Endodermal cell (in vitro differentiated cells): ENCODE results near the gene TRABD. TPM values are rescaled to one million over a fixed set of nuclear protein-coding genes. Genes with fewer than 3 reads are reported as not detected.

ENCODE experiments used
- DNase-seq: peaks from one replicate; pipeline ENCODE4 v3.0.0-alpha.2; 2017
- H3K27ac ChIP-seq: 2 replicates; pipeline ENCODE4 v1.5.1; 2013; ENCODE audit warnings: mild to moderate bottlenecking, low read depth, low read length, moderate library complexity
- H3K27me3 ChIP-seq: 2 replicates; pipeline ENCODE4 v1.6.1; 2013; ENCODE audit warnings: mild to moderate bottlenecking, low read length, moderate library complexity; ENCODE audit not compliant: insufficient read depth, control insufficient read depth, poor library complexity, severe bottlenecking
- H3K36me3 ChIP-seq: 2 replicates; pipeline ENCODE4 v1.7.0; 2013; ENCODE audit warnings: mild to moderate bottlenecking, low read length, moderate library complexity; ENCODE audit not compliant: control insufficient read depth, insufficient read depth
- H3K4me1 ChIP-seq: one replicate; pipeline ENCODE4 v1.7.0; 2013; ENCODE audit warnings: low read length; ENCODE audit not compliant: control insufficient read depth, insufficient read depth
- H3K4me3 ChIP-seq: 2 replicates; pipeline ENCODE4 v1.5.1; 2013; ENCODE audit warnings: mild to moderate bottlenecking, low read length, moderate library complexity
- H3K9ac ChIP-seq: 2 replicates; pipeline ENCODE4 v1.6.1; 2013; ENCODE audit warnings: mild to moderate bottlenecking, low read length, moderate library complexity; ENCODE audit not compliant: poor library complexity, severe bottlenecking; ENCODE audit errors: extremely low read depth
- H3K9me3 ChIP-seq: 2 replicates; pipeline ENCODE4 v1.6.1; 2013; ENCODE audit warnings: mild to moderate bottlenecking, low read length, moderate library complexity; ENCODE audit not compliant: control insufficient read depth
- H3K27ac Mint-ChIP-seq: 2 replicates; pipeline ENCODE4 v1.8.0; 2020; ENCODE audit warnings: mixed read lengths
- H3K27me3 Mint-ChIP-seq: 2 replicates; pipeline ENCODE4 v1.8.0; 2021; ENCODE audit warnings: mild to moderate bottlenecking, mixed read lengths; ENCODE audit not compliant: insufficient read depth
- H3K36me3 Mint-ChIP-seq: 2 replicates; pipeline ENCODE4 v1.8.0; 2020; ENCODE audit warnings: low read depth, mixed read lengths
- H3K4me1 Mint-ChIP-seq: 2 replicates; pipeline ENCODE4 v1.8.0; 2020; ENCODE audit warnings: mixed read lengths
- H3K4me3 Mint-ChIP-seq: 2 replicates; pipeline ENCODE4 v1.8.0; 2020; ENCODE audit warnings: mild to moderate bottlenecking, moderate library complexity, mixed read lengths
- H3K9me3 Mint-ChIP-seq: 2 replicates; pipeline ENCODE4 v1.8.0; 2020; ENCODE audit warnings: mild to moderate bottlenecking, mixed read lengths
- CTCF ChIP-seq: fragments of 200-600 bp; sonication (generic); conservative IDR thresholded peaks from 2 replicates; pipeline ENCODE4 v1.5.0; 2021; ENCODE audit warnings: antibody characterized with exemption, mild to moderate bottlenecking
- whole genome bisulfite sequencing, 2 experiments: methylation state at CpG; one replicate each; pipeline versions ENCODE4 v1.1.5 to v1.1.7; 2013; ENCODE audit warnings: missing lambda C conversion rate in 2 of 2, mixed read lengths in 1 of 2; ENCODE audit not compliant: insufficient coverage in 1 of 2, insufficient read length in 1 of 2; 5-methylcytosine and 5-hydroxymethylcytosine counted together
- total RNA-seq, 2 donors: library from RNA; stranded (reverse); fragmentation: NEBNext Ultra II Directional in 1 of 2; extraction: Animal tissue kit (Norgen Biotek cat#: 25700) in 1 of 2; gene quantifications; 2 replicates in 1 of 2; 3 replicates in 1 of 2; pipeline ENCODE4 v1.2.1, GENCODE V29; 2021

Gene TRABD
- total RNA-seq, 2 donors from 2014 or later = 49.6 to 56.4 TPM

DNA sequence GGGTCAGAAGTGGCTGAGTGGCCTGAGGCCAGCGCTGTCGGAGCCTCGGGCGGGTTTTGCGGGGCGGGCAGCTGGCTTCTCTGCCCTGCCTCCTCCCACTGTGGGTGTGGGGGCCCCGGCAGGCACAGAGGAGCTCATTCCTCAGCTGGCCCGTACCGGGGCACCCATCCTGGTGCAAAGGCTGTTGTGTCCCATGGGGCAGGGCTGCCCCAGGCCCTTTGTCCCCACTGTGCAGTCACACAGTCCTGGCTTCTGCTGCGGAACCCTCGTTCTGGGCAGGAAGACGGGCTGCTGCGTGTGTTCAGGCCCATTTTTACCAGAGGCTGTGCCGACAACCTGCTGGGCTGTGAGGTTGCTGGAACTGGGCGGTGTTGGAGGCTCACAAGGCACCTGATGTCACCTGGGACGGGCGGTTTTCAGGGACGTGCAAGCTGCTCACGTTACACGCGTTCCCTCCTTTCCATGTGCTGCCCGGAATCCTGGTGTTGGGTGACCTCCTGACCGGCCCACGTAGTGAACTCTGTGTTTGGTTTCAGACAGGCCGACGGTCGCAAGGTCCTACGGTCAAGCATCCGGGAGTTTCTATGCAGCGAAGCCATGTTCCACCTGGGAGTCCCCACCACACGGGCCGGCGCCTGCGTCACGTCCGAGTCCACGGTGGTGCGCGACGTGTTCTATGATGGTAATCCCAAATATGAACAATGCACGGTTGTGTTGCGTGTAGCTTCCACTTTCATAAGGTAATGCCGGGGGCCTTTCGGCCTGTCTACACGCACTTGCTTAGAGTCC is 20.3 kb downstream of the TRABD start:
- H3K27ac Mint-ChIP-seq = no peak overlapping the region
- 95 to 96% methylated on average over 40 to 45 of the region's 45 CpGs for WGBS, 2 experiments
- Histone ChIP-seq H3K9ac (no peak overlapping the region), H3K4me3 (no peak overlapping the region), H3K9me3 (peaks cover 7% of the 10 kb centered on the region), H3K27me3 (no peaks in the 10 kb centered on the region), H3K27ac (no peak overlapping the region), H3K4me1 (no peaks in the 10 kb centered on the region), H3K36me3 (peaks cover 37% of the 10 kb centered on the region)
- peaks cover 5% of the 10 kb centered on the region for H3K4me1 Mint-ChIP-seq
- no peak for DNase-seq
- H3K9me3 Mint-ChIP-seq = peaks cover 3% of the 10 kb centered on the region
- peaks cover 3% of the 10 kb centered on the region for H3K27me3 Mint-ChIP-seq
- H3K36me3 Mint-ChIP-seq = peaks cover 39% of the 10 kb centered on the region
- no peak for TF ChIP-seq CTCF
- no peak overlapping the region for H3K4me3 Mint-ChIP-seq

GRCh38 chr22:50206599-50206998 is 20.9 kb downstream of the TRABD start:
- no peaks in the 10 kb centered on the region for H3K27me3 ChIP-seq
- TF ChIP-seq CTCF = peak; percentile 85
- Mint-ChIP-seq H3K4me1 (peaks cover 5% of the 10 kb centered on the region), H3K27ac (no peak overlapping the region), H3K27me3 (peaks cover 3% of the 10 kb centered on the region), H3K4me3 (no peak overlapping the region), H3K9me3 (peaks cover 3% of the 10 kb centered on the region), H3K36me3 (peaks cover 44% of the 10 kb centered on the region)
- H3K4me3 ChIP-seq = no peak overlapping the region
- 79 to 83% methylated on average over 5 to 10 of the region's 10 CpGs for WGBS, 2 experiments
- H3K9ac ChIP-seq = no peak overlapping the region
- no peak overlapping the region for H3K27ac ChIP-seq
- DNase-seq = peak; percentile 91
- peaks cover 7% of the 10 kb centered on the region for H3K9me3 ChIP-seq
- H3K4me1 ChIP-seq = no peaks in the 10 kb centered on the region
- H3K36me3 ChIP-seq = peaks cover 44% of the 10 kb centered on the region

- Histone ChIP-seq H3K36me3 (peaks cover 52% of the 10 kb centered on the region), H3K4me3 (no peak overlapping the region), H3K9ac (no peak overlapping the region), H3K9me3 (peaks cover 10% of the 10 kb centered on the region), H3K27me3 (no peaks in the 10 kb centered on the region), H3K4me1 (no peaks in the 10 kb centered on the region), H3K27ac (no peak overlapping the region)
- Mint-ChIP-seq H3K4me3 (no peak overlapping the region), H3K36me3 (peaks cover 48% of the 10 kb centered on the region), H3K4me1 (no peaks in the 10 kb centered on the region), H3K27me3 (no peaks in the 10 kb centered on the region), H3K9me3 (peaks cover 3% of the 10 kb centered on the region), H3K27ac (no peak overlapping the region)
- WGBS, 2 experiments = 87 to 94% methylated on average over 15 to 23 of the region's 23 CpGs
- no peak for TF ChIP-seq CTCF
- no peak for DNase-seq
These were observed 21.8 kb downstream of the TRABD start for GRCh38 chr22:50207383-50208140.
